Bronchial epithelial cell (primary cell): ENCODE data around the gene CLDN16. TPM values are rescaled to one million over a fixed set of nuclear protein-coding genes. Genes with fewer than 3 reads are reported as not detected.

ENCODE experiments used
- DNase-seq: peaks from one replicate; pipeline ENCODE4 v3.0.0-alpha.2; 2010; ENCODE audit warnings: low read depth
- FAIRE-seq: peaks from 2 replicates; lab custom pipeline; 2011; peaks lifted over from hg19 to GRCh38; lab: Jason Lieb, UNC
- H3K27me3 ChIP-seq: 2 replicates; pipeline ENCODE4 v1.5.1; 2011; ENCODE audit warnings: low read length; ENCODE audit not compliant: control insufficient read depth, insufficient read depth
- H3K36me3 ChIP-seq: 2 replicates; pipeline ENCODE4 v1.5.1; 2011; ENCODE audit warnings: low read length; ENCODE audit not compliant: control insufficient read depth, insufficient read depth
- H3K4me3 ChIP-seq: 2 replicates; pipeline ENCODE4 v1.5.1; 2011; ENCODE audit warnings: mild to moderate bottlenecking, low read depth, low read length, control low read depth
- total RNA-seq: library from RNA; depleted of rRNA; stranded (reverse); fragments of >200 nt; gene quantifications from 2 replicates; pipeline ENCODE4 v1.2.1, GENCODE V29; 2014
- TF ChIP-seq, protein P1 (sequence below): IDR thresholded peaks from 2 replicates; pipeline ENCODE4 v1.5.1; 2011; ENCODE audit warnings: mild to moderate bottlenecking, moderate library complexity, low read length, control low read depth, inconsistent platforms; ENCODE audit not compliant: insufficient read depth, severe bottlenecking

CLDN16 gene
- total RNA-seq, 1 donor from 2014 or later: 0.26 TPM

GRCh38 chr3:190369668-190370295 lies 18.2 kb upstream of the CLDN16 start:
- TF ChIP-seq, protein P1, sequence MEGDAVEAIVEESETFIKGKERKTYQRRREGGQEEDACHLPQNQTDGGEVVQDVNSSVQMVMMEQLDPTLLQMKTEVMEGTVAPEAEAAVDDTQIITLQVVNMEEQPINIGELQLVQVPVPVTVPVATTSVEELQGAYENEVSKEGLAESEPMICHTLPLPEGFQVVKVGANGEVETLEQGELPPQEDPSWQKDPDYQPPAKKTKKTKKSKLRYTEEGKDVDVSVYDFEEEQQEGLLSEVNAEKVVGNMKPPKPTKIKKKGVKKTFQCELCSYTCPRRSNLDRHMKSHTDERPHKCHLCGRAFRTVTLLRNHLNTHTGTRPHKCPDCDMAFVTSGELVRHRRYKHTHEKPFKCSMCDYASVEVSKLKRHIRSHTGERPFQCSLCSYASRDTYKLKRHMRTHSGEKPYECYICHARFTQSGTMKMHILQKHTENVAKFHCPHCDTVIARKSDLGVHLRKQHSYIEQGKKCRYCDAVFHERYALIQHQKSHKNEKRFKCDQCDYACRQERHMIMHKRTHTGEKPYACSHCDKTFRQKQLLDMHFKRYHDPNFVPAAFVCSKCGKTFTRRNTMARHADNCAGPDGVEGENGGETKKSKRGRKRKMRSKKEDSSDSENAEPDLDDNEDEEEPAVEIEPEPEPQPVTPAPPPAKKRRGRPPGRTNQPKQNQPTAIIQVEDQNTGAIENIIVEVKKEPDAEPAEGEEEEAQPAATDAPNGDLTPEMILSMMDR: no peak
- H3K27me3 ChIP-seq: no peaks in the 10 kb centered on the region
- FAIRE-seq (no peak), DNase-seq (peak; percentile 99)
- no peak overlapping the region for H3K4me3 ChIP-seq
- no peaks in the 10 kb centered on the region for H3K36me3 ChIP-seq

- Histone ChIP-seq H3K36me3 (no peaks in the 10 kb centered on the region), H3K4me3 (no peak overlapping the region), H3K27me3 (no peaks in the 10 kb centered on the region)
- peak; percentile 28 for FAIRE-seq
- DNase-seq: peak; percentile 52
- TF ChIP-seq, protein P1: no peak
Observed at GRCh38 chr3:190370369-190370768, 17.6 kb upstream of the CLDN16 start.

DNA sequence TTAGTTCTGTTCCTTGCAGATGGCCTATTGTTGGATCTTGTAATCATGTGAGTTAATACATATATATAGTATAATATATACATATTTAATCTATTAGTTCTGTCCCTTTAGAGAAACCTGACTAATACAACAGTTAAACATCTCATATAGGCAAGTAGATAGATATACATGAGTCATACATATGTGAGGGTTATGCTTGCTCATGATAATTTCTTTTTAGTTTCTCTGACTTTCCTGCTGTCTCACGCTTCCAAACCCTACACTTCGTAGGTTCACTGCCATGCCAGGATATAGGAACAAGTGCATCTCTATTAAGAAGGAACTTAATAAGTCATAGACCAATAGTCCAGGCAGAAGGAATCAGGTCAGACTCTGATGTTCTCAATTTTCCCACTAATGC lies 16.8 kb upstream of the CLDN16 start:
- peak; percentile 92 for DNase-seq
- no peaks in the 10 kb centered on the region for H3K27me3 ChIP-seq
- no peaks in the 10 kb centered on the region for H3K36me3 ChIP-seq
- FAIRE-seq: no peak
- no peak overlapping the region for H3K4me3 ChIP-seq
- TF ChIP-seq, protein P1: no peak

GRCh38 chr3:190375246-190375645 lies 12.7 kb upstream of the CLDN16 start:
- TF ChIP-seq, protein P1: no peak
- Histone ChIP-seq H3K36me3 (no peaks in the 10 kb centered on the region), H3K27me3 (no peaks in the 10 kb centered on the region), H3K4me3 (no peak overlapping the region)
- peak; percentile 37 for DNase-seq
- no peak for FAIRE-seq

DNA sequence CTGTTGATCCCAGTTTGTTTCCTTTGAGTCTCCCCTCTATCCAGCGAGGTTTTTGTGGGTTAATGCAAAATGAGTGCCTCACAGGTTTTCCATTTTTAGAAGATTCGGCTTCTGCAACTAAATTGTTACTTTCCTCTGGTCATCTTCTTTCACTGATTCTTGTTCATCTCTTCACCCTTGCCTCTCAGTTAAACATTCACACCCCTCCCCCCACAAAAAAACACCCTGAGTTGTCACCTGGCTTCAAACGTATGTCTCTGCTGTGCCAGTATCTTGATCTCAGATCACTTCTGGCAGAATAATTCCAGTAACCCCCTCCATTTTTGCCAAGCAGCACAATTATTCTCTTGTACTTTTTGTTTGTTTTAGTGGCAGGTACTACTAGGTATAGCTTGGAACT lies 12.3 kb upstream of the CLDN16 start:
- no peak for FAIRE-seq
- H3K36me3 ChIP-seq: no peaks in the 10 kb centered on the region
- TF ChIP-seq, protein P1: no peak
- no peak for DNase-seq
- no peaks in the 10 kb centered on the region for H3K27me3 ChIP-seq
- no peak overlapping the region for H3K4me3 ChIP-seq
